Measurements from ENCODE around the gene HPS4. TPM values are rescaled to one million over a fixed set of nuclear protein-coding genes. Genes with fewer than 3 reads are reported as not detected.
"Not testable (repeated sequence)": the region's sequence is repeated elsewhere in the genome, so short reads cannot be mapped to it uniquely, and the experiment has no call there.

Gene HPS4
- total RNA-seq, 1 experiment from 2014 or later = 19.8 TPM

- no peak for DNase-seq (ENCODE audit: low spot score)
These were observed 39.5 kb downstream of the HPS4 start for GRCh38 chr22:26443901-26444690.

GRCh38 chr22:26442086-26442756, 41.4 kb downstream of the HPS4 start:
- DNase-seq (ENCODE audit: low spot score) = no peak

GRCh38 chr22:26439559-26439958, 44.0 kb downstream of the HPS4 start:
- no peak for DNase-seq (ENCODE audit: low spot score)

GRCh38 chr22:26438776-26439175, 44.8 kb downstream of the HPS4 start:
- not testable (repeated sequence) for DNase-seq (ENCODE audit: low spot score)

- no peak for DNase-seq (ENCODE audit: low spot score)
These were observed 45.7 kb downstream of the HPS4 start for GRCh38 chr22:26437694-26438392.

GRCh38 chr22:26436903-26437515, 46.6 kb downstream of the HPS4 start:
- DNase-seq (ENCODE audit: low spot score) = no peak

GRCh38 chr22:26435327-26436093, 48.1 kb downstream of the HPS4 start:
- DNase-seq (ENCODE audit: low spot score) = no peak

GRCh38 chr22:26433805-26434204, 49.8 kb downstream of the HPS4 start:
- no peak for DNase-seq (ENCODE audit: low spot score)

GRCh38 chr22:26432619-26433311, 50.8 kb downstream of the HPS4 start:
- no peak for DNase-seq (ENCODE audit: low spot score)

- DNase-seq (ENCODE audit: low spot score) = no peak
These were observed 52.2 kb downstream of the HPS4 start for GRCh38 chr22:26431261-26431995.

GRCh38 chr22:26430600-26430999, 53.0 kb downstream of the HPS4 start:
- DNase-seq (ENCODE audit: low spot score) = no peak

GRCh38 chr22:26429458-26430286, 53.9 kb downstream of the HPS4 start:
- no peak for DNase-seq (ENCODE audit: low spot score)

- peak; percentile 48 for DNase-seq (ENCODE audit: low spot score)
These were observed 54.8 kb downstream of the HPS4 start, which contains the start of gene ASPHD2 for GRCh38 chr22:26428515-26429457. Gene ASPHD2 (plus strand): TSS chr22:26429260. CDS start chr22:26433616, 4,356 bp downstream.

GRCh38 chr22:26426924-26427323, 56.7 kb downstream of the HPS4 start:
- DNase-seq (ENCODE audit: low spot score) = no peak

GRCh38 chr22:26418620-26419019, 65.0 kb downstream of the HPS4 start:
- no peak for DNase-seq (ENCODE audit: low spot score)

- no peak for DNase-seq (ENCODE audit: low spot score)
These were observed 66.2 kb downstream of the HPS4 start for GRCh38 chr22:26417406-26417805.

- DNase-seq (ENCODE audit: low spot score) = peak; percentile 26
These were observed 66.8 kb downstream of the HPS4 start for GRCh38 chr22:26416670-26417276.

Data from H4 (cell line).